CD4-positive, alpha-beta T cell treated with Interleukin-15 for 4 hours (primary cell): ENCODE data around the gene KLHL26.

Experiments
- DNase-seq: peaks from one replicate; pipeline ENCODE4 v3.0.0-alpha.2; 2020; ENCODE audit warnings: low spot score

KLHL26 gene

GRCh38 chr19:18718846-18719458 lies 82.1 kb downstream of the KLHL26 start:
- no peak for DNase-seq

GRCh38 chr19:18719541-18719940 lies 82.7 kb downstream of the KLHL26 start:
- no peak for DNase-seq
